ENCODE measurements around the gene PRKAB2. TPM values are rescaled to one million over a fixed set of nuclear protein-coding genes. Genes with fewer than 3 reads are reported as not detected.

The PRKAB2 gene, protein sequence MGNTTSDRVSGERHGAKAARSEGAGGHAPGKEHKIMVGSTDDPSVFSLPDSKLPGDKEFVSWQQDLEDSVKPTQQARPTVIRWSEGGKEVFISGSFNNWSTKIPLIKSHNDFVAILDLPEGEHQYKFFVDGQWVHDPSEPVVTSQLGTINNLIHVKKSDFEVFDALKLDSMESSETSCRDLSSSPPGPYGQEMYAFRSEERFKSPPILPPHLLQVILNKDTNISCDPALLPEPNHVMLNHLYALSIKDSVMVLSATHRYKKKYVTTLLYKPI
- total RNA-seq: 15.9 and 18.9 TPM in 2 replicates

DNA sequence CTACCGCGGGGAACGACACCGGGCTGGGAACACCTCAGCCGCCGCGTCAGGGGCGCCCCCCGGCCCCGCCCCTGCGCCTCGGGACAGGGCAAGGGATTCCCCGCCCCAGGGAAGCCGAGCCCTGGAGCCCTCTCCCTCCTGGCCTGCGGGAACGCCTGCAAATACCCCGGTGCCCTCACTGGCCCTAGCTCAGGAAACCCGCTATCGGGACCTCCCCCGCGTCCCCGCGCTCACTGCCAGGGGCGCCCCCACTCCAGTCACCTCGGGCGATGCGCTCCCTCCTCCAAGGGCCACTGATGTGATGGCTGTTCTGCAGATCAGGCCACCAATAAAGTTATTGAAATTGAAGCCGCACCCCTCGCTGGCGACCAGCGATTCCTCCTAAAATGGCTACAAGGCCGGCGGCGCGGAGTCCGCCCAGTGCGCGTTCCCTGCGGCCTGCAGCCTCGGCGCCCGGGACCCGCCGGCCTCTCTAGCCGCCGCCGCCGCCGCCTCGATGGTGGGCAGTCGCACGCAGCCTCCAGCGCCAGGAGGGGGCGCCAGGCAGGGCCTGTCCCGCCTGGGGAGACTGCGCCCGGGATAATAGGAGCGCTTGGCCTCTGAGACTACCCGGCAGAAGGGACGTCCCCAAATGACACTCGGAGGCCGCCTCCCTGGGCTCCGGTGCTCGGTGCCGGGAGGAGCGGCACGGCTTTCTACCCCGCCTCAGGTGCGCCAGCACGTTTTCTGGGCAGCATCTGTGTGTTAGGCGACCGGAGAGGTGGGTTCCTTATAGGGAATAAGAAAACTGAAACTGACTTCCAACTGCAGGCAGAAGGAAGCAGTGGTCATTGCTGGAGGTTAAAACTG lies at the start of gene PRKAB2:
Gene PRKAB2 (minus strand): TSS at position 303 of the 849 bp plus-strand sequence. CDS start 326 bp downstream, outside the sequence.

Other genes with a start within 250 kb of the PRKAB2 start
- gene NBPF12, start 234.1 kb downstream of the PRKAB2 start, total RNA-seq: 7.0 and 7.4 TPM in 2 replicates
- gene FMO5, start 52.9 kb upstream of the PRKAB2 start, total RNA-seq: 1.3 and 2.2 TPM in 2 replicates
- gene CHD1L, start 70.2 kb upstream of the PRKAB2 start, total RNA-seq: 39.5 and 58.9 TPM in 2 replicates

Data from smooth muscle cell of trachea (primary cell).